GM12878 (cell line): Measurements from ENCODE around the gene RIC8B. TPM values are rescaled to one million over a fixed set of nuclear protein-coding genes. Genes with fewer than 3 reads are reported as not detected.

Source experiments
- ATAC-seq: fragments of 200-7000 bp; cut with Tn5 transposase; 3 replicates; pipeline ENCODE4 v1.9.1; 2020; ENCODE audit warnings: mild to moderate bottlenecking, moderate library complexity
- BruUV-seq: library from RNA; stranded (reverse); fragments of 400-500 nt; replicated peaks from 2 replicates; lab custom pipeline; 2021; lab: Mats Ljungman, UMichigan
- CTCF ChIA-PET: fragments of 300-600 bp; sonication (Branson Sonifier 250); formaldehyde crosslinking; extraction: SDS; loops from one replicate; lab custom pipeline; 2021; ENCODE audit warnings: inconsistent platforms; lab: Yijun Ruan, JAX
- POLR2A ChIA-PET: fragments of 350-600 bp; formaldehyde crosslinking; extraction: SDS; loops from one replicate; lab custom pipeline; 2021; ENCODE audit warnings: inconsistent platforms; lab: Charles Lee
- RAD21 ChIA-PET: fragments of 300-600 bp; sonication (Branson Sonifier 250); formaldehyde crosslinking; loops from one replicate; lab custom pipeline; 2023; ENCODE audit warnings: antibody characterized with exemption; ENCODE audit not compliant: unreplicated experiment; lab: Charles Lee
- SMC1A ChIA-PET: fragments of 300-600 bp; sonication (Branson Sonifier 250); formaldehyde crosslinking; loops from one replicate; lab custom pipeline; 2023; ENCODE audit not compliant: unreplicated experiment, uncharacterized antibody; lab: Charles Lee
- DNase-seq: peaks from one replicate; pipeline ENCODE4 v3.0.0-alpha.2; 2011; ENCODE audit warnings: low read depth, low spot score
- FAIRE-seq: peaks from 3 replicates; lab custom pipeline; 2011; peaks lifted over from hg19 to GRCh38; lab: Jason Lieb, UNC
- H2AFZ ChIP-seq: 2 replicates; pipeline ENCODE4 v1.6.0; 2011; ENCODE audit warnings: low read depth, low read length, control low read depth; ENCODE audit not compliant: control insufficient read depth
- H3K27ac ChIP-seq: 2 replicates; pipeline ENCODE4 v1.5.1; 2011; ENCODE audit warnings: control low read depth; ENCODE audit not compliant: control insufficient read depth, insufficient read depth
- H3K27me3 ChIP-seq, 2 experiments: replicated peaks in 1 of 2; 2 replicates each; pipeline versions ENCODE4 v1.6.0 to v1.6.1; 2011; ENCODE audit warnings: low read length in 1 of 2; ENCODE audit not compliant: control insufficient read depth in 2 of 2, insufficient read depth in 2 of 2
- H3K36me3 ChIP-seq, 2 experiments: 2 replicates each; pipeline ENCODE4 v1.5.1; 2011; ENCODE audit warnings: low read length in 1 of 2; ENCODE audit not compliant: control insufficient read depth in 2 of 2, insufficient read depth in 2 of 2
- H3K4me1 ChIP-seq: 2 replicates; pipeline ENCODE4 v1.6.1; 2011; ENCODE audit warnings: mild to moderate bottlenecking, low read length, moderate library complexity, mixed read lengths; ENCODE audit not compliant: control insufficient read depth, insufficient read depth
- H3K4me2 ChIP-seq: 2 replicates; pipeline ENCODE4 v1.6.0; 2011; ENCODE audit warnings: control low read depth; ENCODE audit not compliant: control insufficient read depth, insufficient read depth
- H3K4me3 ChIP-seq: fragments of 200-600 bp; sonication (generic); 2 replicates; pipeline ENCODE4 v1.5.1; 2016
- H3K79me2 ChIP-seq: 2 replicates; pipeline ENCODE4 v1.6.0; 2011; ENCODE audit warnings: low read length; ENCODE audit not compliant: control insufficient read depth, insufficient read depth
- H3K9ac ChIP-seq: 2 replicates; pipeline ENCODE4 v1.8.0; 2011; ENCODE audit warnings: low read length, control low read depth, mixed read lengths; ENCODE audit not compliant: control insufficient read depth, insufficient read depth
- H3K9me3 ChIP-seq: replicated peaks from 3 replicates; pipeline ENCODE4 v1.5.1; 2011; ENCODE audit warnings: mild to moderate bottlenecking, low read length; ENCODE audit not compliant: control insufficient read depth, insufficient read depth
- H4K20me1 ChIP-seq: 2 replicates; pipeline ENCODE4 v1.6.0; 2011; ENCODE audit not compliant: control insufficient read depth, insufficient read depth
- IKZF1 ChIP-seq: fragments of 450-650 bp; conservative IDR thresholded peaks from 2 replicates; pipeline ENCODE4 v1.6.1; 2017; ENCODE audit warnings: antibody characterized with exemption, mild to moderate bottlenecking
- MEF2A ChIP-seq: IDR thresholded peaks from 2 replicates; pipeline ENCODE4 v1.6.1; 2011; ENCODE audit warnings: low read depth, mild to moderate bottlenecking, low read length, moderate library complexity; ENCODE audit not compliant: insufficient read depth
- PML ChIP-seq: IDR thresholded peaks from 2 replicates; pipeline ENCODE4 v1.6.1; 2012; ENCODE audit warnings: low read length, inconsistent platforms
- POLR2A ChIP-seq: IDR thresholded peaks from 2 replicates; pipeline ENCODE4 v1.6.1; 2011; ENCODE audit warnings: low read depth, mild to moderate bottlenecking, low read length
- POLR2AphosphoS5 ChIP-seq: IDR thresholded peaks from 2 replicates; pipeline ENCODE4 v1.6.1; 2011; ENCODE audit warnings: mild to moderate bottlenecking, low read length, inconsistent platforms
- POU2F2 ChIP-seq: IDR thresholded peaks from 3 replicates; pipeline ENCODE4 v1.6.1; 2011; ENCODE audit warnings: low read depth, mild to moderate bottlenecking, low read length, borderline replicate concordance
- SPI1 ChIP-seq: IDR thresholded peaks from 2 replicates; pipeline ENCODE4 v1.6.1; 2011; ENCODE audit warnings: low read depth, mild to moderate bottlenecking, low read length, moderate library complexity, borderline replicate concordance; ENCODE audit not compliant: insufficient read depth
- TAF1 ChIP-seq: IDR thresholded peaks from 2 replicates; pipeline ENCODE4 v1.6.1; 2011; ENCODE audit warnings: mild to moderate bottlenecking, low read depth, low read length, borderline replicate concordance
- TCF12 ChIP-seq: IDR thresholded peaks from 2 replicates; pipeline ENCODE4 v1.6.1; 2011; ENCODE audit warnings: low read depth, mild to moderate bottlenecking, low read length
- TCF3 ChIP-seq: IDR thresholded peaks from 2 replicates; pipeline ENCODE4 v1.6.1; 2012; ENCODE audit warnings: low read depth, mild to moderate bottlenecking, low read length, borderline replicate concordance; ENCODE audit not compliant: insufficient read depth
- ZNF384 ChIP-seq: IDR thresholded peaks from 2 replicates; pipeline ENCODE4 v1.6.1; 2012; ENCODE audit warnings: low read depth, mild to moderate bottlenecking, low read length, improper control_type of control experiment, borderline replicate concordance
- WGBS: methylation state at CpG from one replicate; pipeline ENCODE4 v1.1.6; 2016; ENCODE audit warnings: low lambda C conversion rate; ENCODE audit not compliant: insufficient replicate concordance, insufficient coverage; ENCODE audit errors: missing lambda C conversion rate; 5-methylcytosine and 5-hydroxymethylcytosine counted together
- in situ Hi-C: fragments of 300-500 bp; cut with MboI; formaldehyde crosslinking; loops from 9 replicates; pipeline ENCODE4 v1.14.3; 2018; ENCODE audit warnings: mixed read lengths
- intact Hi-C: fragments of 100-400 bp; cut with micrococcal nuclease; formaldehyde crosslinking; loops from one replicate; pipeline ENCODE4 v1.14.2; 2022; ENCODE audit not compliant: unreplicated experiment
- polyA plus RNA-seq, 11 experiments: library from polyadenylated mRNA; depleted of rRNA in 4 of 11; unstranded in 6 of 11; stranded (reverse) in 5 of 11; fragments of >200 nt; fragmentation: Nextera tagmentation in 4 of 11; fragmentation: Illumina TruSeq in 1 of 11; extraction: Ambion mirVana in 4 of 11; extraction: Trizol in 1 of 11; gene quantifications; 1 replicate in 1 of 11; 2 replicates in 10 of 11; pipeline versions ENCODE4 v1.2.1 to v1.2.3, GENCODE V29; 2011 to 2016; ENCODE audit warnings: inconsistent platforms in 2 of 11, missing spikeins in 2 of 11, low read depth in 1 of 11
- total RNA-seq, 4 experiments: library from RNA; depleted of rRNA in 3 of 4; stranded (reverse); fragments of >200 nt in 3 of 4; fragmentation: Illumina TruSeq in 1 of 4; extraction: Trizol in 1 of 4; gene quantifications; 2 replicates each; pipeline versions ENCODE4 v1.2.1 to v1.2.3, GENCODE V29; 2013 to 2021
- TF ChIP-seq, protein P1 (sequence below): fragments of 450-650 bp; IDR thresholded peaks from 2 replicates; pipeline ENCODE4 v1.6.1; 2017; ENCODE audit warnings: borderline replicate concordance
- TF ChIP-seq, protein P2 (sequence below): IDR thresholded peaks from 2 replicates; pipeline ENCODE4 v1.6.1; 2012; ENCODE audit warnings: low read depth, low read length, improper control_type of control experiment

RIC8B gene
- total and polyA plus RNA-seq, 10 of the 15 experiments (the other 5 are each of a cell fraction or from before 2014, with no cell fraction given), result 2.3 to 10.8 (median 6.2) TPM

DNA sequence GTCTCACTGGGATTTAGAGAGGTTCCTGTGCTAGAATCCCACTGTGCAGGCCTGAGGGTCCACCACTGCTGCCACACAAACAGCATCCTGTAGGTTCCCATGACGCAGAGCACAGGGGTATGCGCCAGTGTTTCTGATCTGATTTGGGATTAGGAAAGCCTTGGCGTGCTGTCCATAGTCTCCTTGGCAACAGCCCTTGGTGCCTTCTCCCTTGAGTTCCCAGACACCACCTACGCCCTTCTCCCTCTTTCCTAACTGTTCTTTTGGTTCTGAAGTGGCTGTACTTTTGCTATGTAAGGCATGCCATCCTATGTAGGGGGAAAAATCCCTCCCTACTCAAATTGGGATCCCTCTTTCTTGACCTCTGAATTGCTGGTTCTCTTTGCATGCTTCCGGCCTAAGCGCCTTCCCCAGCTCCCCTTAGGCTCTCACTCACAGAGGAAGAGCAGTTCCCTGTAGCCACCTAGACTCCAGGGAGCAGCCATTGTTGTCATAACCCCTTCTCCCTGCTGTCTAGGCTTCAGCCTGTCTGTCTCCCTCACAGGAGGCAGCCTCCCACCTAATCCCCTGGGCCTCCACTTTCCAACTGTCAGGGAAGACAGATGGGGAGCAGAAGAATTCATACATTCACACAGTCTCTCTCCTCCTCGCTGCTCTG is 14.8 kb upstream of the RIC8B start:
- no peaks in the 10 kb centered on the region for H4K20me1 ChIP-seq
- H3K27ac ChIP-seq, result peak overlapping the region; percentile 97
- peak overlapping the region; percentile 80 for H3K9ac ChIP-seq
- TSS peak; percentile 88 for BruUV-seq
- POLR2A ChIA-PET, result interaction anchor here (0.7 to 1.1 kb wide), 2 partner anchors 12 to 14 kb away, joined by 3 to 4 read pairs; no protein-coding TSS in a partner anchor
- H3K9me3 ChIP-seq, result no peaks in the 10 kb centered on the region
- H3K36me3 ChIP-seq, result no peaks in the 10 kb centered on the region
- in situ Hi-C loops (no loop called here), intact Hi-C loops (no loop called here)
- H3K4me2 ChIP-seq, result peak overlapping the region; percentile 99
- CTCF ChIA-PET, result interaction anchor here (0.6 to 1.5 kb wide), 4 partner anchors 13 to 159 kb away, joined by 3 to 6 read pairs (median 4); no protein-coding TSS in a partner anchor
- TF ChIP-seq IKZF1, result 0 out of 2 replicates have a peak, but pooled peaks have one; percentile 13
- TF ChIP-seq, protein P1, sequence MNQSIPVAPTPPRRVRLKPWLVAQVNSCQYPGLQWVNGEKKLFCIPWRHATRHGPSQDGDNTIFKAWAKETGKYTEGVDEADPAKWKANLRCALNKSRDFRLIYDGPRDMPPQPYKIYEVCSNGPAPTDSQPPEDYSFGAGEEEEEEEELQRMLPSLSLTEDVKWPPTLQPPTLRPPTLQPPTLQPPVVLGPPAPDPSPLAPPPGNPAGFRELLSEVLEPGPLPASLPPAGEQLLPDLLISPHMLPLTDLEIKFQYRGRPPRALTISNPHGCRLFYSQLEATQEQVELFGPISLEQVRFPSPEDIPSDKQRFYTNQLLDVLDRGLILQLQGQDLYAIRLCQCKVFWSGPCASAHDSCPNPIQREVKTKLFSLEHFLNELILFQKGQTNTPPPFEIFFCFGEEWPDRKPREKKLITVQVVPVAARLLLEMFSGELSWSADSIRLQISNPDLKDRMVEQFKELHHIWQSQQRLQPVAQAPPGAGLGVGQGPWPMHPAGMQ, result no peak
- H2AFZ ChIP-seq, result peak overlapping the region; percentile 96
- DNase-seq, result no peak
- peak; percentile 48; the same call in 2 of the 3 replicates for ATAC-seq
- no peaks in the 10 kb centered on the region for H3K79me2 ChIP-seq
- no peaks in the 10 kb centered on the region for H3K27me3 ChIP-seq
- WGBS, result 83% methylated on average over 7 of the region's 7 CpGs
- no peak for FAIRE-seq
- peak overlapping the region; percentile 57 for H3K4me3 ChIP-seq
- SMC1A ChIA-PET, result interaction anchor here (1.0 to 1.6 kb wide), 5 partner anchors 11 to 44 kb away, joined by 3 to 10 read pairs (median 4); no protein-coding TSS in a partner anchor
- RAD21 ChIA-PET, result interaction anchor here (0.9 to 1.4 kb wide), 4 partner anchors 12 to 82 kb away, joined by 3 to 4 read pairs (median 3); no protein-coding TSS in a partner anchor
- H3K4me1 ChIP-seq, result peaks cover 37% of the 10 kb centered on the region

DNA sequence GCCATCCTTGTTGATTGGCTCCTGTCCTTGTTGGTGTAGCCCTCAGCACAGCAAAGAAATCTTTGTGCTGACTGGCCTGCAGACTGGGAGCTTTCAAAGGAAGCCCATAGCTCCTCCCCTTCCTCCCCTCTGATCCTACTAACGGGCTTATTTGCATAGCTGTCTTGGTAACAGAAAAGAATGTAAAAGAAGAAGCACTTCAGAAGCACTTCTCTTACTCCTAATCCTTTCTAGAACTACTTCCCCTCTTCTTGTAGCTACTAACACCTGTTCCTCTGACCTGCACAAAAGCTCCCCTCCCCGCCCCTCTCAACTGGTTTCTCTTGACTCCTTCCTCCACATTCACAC is 14.3 kb upstream of the RIC8B start:
- intact Hi-C loops, result no loop called here
- SMC1A ChIA-PET, result interaction anchor here (0.7 to 1.6 kb wide), 6 partner anchors 10 to 44 kb away, joined by 3 to 10 read pairs (median 4); no protein-coding TSS in a partner anchor
- CTCF ChIA-PET, result interaction anchor here (1.0 to 1.5 kb wide), 3 partner anchors 13 to 81 kb away, joined by 3 to 6 read pairs (median 4); no protein-coding TSS in a partner anchor
- no peaks in the 10 kb centered on the region for H3K79me2 ChIP-seq
- H4K20me1 ChIP-seq, result no peaks in the 10 kb centered on the region
- H3K9me3 ChIP-seq, result no peaks in the 10 kb centered on the region
- 0% methylated on average over 2 of the region's 2 CpGs for WGBS
- DNase-seq (peak; percentile 65), ATAC-seq (peak; percentile 98), FAIRE-seq (peak; percentile 93)
- in situ Hi-C loops, result no loop called here
- TF ChIP-seq SPI1 (peak; percentile 51; the same call in 1 of the 2 replicates), POLR2A (peak; percentile 81), TCF3 (peak; percentile 62; the same call in 1 of the 2 replicates), MEF2A (no peak), POU2F2 (peak; percentile 87; the same call in 1 of the 3 replicates), PML (0 out of 2 replicates have a peak, but pooled peaks have one; percentile 10), TCF12 (0 out of 2 replicates have a peak, but pooled peaks have one; percentile 40), ZNF384 (no peak), TAF1 (peak; percentile 34; the same call in 1 of the 2 replicates), POLR2AphosphoS5 (peak; percentile 70; the same call in 1 of the 2 replicates)
- TF ChIP-seq, protein P2, sequence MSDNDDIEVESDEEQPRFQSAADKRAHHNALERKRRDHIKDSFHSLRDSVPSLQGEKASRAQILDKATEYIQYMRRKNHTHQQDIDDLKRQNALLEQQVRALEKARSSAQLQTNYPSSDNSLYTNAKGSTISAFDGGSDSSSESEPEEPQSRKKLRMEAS, result no peak
- H3K27me3 ChIP-seq, result no peaks in the 10 kb centered on the region
- peak overlapping the region; percentile 57 for H3K4me3 ChIP-seq
- no peaks in the 10 kb centered on the region for H3K36me3 ChIP-seq
- peak overlapping the region; percentile 99 for H3K4me2 ChIP-seq
- no TSS peak for BruUV-seq
- RAD21 ChIA-PET, result interaction anchor here (1.0 to 1.4 kb wide), 3 partner anchors 11 to 41 kb away, joined by 3 to 4 read pairs (median 3); no protein-coding TSS in a partner anchor
- POLR2A ChIA-PET, result interaction anchor here (0.7 to 1.1 kb wide), 2 partner anchors 12 to 13 kb away, joined by 3 to 4 read pairs; no protein-coding TSS in a partner anchor
- peak overlapping the region; percentile 97 for H3K27ac ChIP-seq
- peak overlapping the region; percentile 96 for H2AFZ ChIP-seq
- peaks cover 37% of the 10 kb centered on the region for H3K4me1 ChIP-seq
- H3K9ac ChIP-seq, result peak overlapping the region; percentile 80
